HG03159 (cell line): ENCODE results near the gene SAC3D1.
"Not testable (repeated sequence)": the region's sequence is repeated elsewhere in the genome, so short reads cannot be mapped to it uniquely, and the experiment has no call there.

Source experiments
- ATAC-seq: cut with Tn5 transposase; IDR thresholded peaks from one replicate; pipeline ENCODE4 v1.9.1; 2021; ENCODE audit warnings: mild to moderate bottlenecking, moderate library complexity; ENCODE audit not compliant: unreplicated experiment

Gene SAC3D1

DNA sequence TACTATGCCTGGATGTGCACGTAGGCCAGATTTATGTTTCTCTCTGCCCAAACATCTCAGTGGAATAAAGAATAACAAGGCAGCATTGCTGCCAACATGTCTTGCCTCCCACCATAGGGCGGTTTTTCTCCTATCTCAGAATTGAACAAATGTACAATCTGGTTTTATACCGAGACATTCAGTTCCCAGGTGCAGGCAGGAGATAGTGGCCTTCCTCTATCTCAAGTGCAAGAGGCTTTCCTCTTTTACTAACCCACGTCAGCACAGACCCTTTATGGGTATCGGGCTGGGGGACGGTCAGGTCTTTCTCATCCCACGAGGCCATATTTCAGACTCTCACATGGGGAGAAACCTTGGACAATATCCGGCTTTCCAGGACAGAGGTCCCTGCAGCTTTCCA, 17.5 kb upstream of the SAC3D1 start:
- not testable (repeated sequence) for ATAC-seq

DNA sequence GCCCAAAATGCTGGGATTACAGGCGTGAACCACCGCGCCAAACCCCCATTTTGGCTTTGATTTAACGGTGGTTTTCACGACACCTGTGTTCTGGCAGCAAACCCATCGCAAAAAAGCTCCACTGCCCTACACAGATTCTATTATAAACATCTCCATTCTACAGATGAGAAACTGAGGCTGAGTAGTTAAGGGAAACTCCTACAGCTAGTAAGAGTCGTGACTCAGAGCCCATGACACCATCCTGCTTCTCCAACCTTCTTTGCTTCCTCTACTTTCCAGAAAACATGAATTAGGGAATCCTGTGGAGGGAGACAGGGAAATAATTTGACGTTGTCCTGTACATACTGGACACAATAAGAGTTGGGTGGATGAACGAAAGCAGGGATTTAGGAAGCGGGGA, 14.2 kb upstream of the SAC3D1 start:
- no peak for ATAC-seq

DNA sequence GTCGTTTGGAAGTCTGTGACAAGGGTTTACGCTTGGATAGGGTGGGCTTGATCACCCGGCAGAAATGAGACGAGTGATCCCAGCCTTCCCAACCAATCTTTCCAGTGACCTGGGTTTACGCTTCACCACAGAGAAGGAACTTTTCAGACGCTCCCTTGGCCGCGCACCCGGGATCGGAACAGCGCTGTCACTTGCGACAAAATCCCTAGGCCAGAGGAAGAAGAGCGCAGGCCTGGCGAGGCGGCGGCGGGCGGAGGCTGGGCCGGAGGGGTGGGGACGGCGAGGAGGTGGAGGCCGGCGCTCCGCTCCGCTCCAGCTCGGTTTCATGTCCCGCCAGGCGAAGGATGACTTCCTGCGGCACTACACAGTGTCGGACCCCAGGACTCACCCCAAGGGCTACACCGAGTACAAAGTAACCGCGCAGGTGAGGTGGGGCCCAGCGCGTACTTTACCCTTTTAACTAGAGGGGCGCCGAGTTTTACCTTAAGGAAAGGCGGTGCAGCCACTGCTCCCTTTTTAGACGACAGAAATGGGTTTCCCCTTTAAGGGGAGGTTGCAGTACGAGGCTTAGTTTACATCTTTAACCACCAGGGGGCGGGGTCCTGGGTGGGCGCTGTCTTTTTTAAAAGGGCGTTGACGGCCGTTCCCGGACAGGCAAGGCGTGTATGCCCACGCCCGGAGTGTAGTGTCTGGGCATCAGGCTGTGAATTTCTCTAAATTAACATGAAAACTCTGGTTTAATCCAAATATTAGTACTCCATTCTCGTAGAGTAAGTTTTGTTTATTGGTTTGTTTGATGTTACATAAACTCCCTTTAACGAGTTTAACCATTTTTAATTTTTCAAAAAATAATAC, 13.6 kb upstream of the SAC3D1 start, which contains the start of gene SNX15:
TSS of gene SNX15 (plus strand) at position 227 of the 855 bp plus-strand sequence. CDS start at position 326, 99 bp downstream.
- ATAC-seq = peak; percentile 87

DNA sequence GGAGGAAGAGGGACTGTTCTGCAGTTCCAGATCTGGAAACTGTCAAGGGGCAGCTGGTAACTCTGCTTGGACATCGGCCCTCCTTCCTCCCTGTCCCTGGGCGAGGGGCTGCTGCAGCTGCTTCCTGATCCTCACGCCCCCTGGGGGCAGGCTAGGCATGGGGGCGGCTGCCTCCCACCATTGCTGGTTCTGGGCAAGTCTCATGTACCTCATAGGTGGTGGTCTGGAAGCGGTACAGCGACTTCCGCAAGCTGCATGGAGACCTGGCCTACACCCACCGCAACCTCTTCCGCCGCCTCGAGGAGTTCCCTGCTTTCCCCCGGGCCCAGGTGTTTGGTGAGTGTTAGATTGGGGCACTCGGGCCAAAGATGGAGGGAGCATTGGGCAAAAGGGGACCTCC, 8.8 kb upstream of the SAC3D1 start:
- ATAC-seq = no peak

DNA sequence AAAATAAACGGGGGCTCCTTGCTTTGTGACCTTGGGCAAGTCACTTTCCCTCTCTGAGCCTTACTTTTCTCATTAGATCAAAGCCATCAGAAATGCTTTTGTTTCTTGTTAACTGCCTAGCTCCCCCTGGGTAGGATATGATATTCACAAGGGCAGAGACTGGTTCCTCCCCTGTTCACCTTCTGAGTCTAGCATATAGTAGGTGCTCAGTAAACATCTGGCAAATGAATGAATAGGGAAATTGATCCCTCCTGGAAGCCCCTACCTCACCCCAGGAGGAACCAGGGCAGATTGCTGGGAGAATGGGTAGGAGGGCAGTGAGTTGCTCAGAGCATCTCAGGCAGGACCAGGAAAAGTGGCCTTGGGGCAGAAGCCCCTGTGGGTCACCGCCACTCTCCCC, 6.6 kb upstream of the SAC3D1 start:
- no peak for ATAC-seq

DNA sequence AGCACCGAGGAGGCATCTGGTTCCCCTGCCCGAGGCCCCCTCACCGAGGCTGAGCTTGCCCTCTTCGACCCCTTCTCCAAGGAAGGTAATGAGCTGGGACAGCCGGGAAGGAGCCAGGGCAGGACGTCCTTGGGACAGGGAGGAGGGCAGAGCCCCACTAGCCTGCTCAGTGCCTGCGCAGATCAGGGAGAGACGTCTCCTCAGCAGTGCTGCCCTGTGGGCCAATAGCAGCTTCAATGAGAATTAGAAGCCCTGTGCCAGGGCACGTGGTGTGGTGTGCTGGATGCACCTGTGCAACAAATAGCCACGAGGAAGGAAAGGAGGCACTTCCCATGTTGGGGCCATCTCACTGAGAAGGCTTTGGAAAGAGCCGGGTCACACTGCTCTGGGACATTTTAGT, 5.4 kb upstream of the SAC3D1 start:
- no peak for ATAC-seq

DNA sequence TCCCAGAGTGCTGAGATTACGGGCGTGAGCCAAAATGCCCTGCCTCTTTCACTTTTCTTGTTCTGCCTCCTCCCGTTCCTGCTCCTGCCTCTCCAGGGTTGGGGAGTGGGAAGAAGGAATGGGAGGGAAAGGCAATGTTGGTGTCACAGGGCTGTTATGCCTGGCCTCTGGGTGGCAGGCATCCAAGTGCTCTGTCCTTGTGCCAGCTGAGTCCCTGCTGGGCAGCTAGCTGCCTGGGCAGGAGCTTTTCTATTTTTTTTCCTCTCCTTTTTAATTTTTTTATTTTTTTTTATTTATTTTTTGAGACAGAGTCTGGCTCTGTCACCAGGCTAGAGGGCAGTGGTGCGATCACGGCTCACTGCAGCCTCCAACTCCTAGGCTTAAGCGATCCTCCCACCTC, 4.1 kb upstream of the SAC3D1 start:
- no peak for ATAC-seq

DNA sequence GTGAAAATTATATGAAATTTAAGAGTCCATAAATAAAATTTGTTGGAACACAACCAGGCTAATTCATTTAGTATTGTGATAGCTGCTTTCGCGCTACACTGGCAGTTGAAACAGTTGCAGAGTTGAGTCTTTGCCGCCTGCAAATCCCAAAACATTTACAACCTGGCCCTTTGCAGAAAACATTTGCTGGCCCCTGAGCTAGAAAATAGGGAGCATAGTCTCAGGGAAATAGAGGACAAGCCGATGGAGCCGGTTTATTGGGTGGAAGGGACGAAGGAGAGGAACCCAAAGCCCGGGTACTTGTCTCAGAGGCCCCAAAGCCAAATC, 527 bp upstream of the SAC3D1 start:
- ATAC-seq = no peak

DNA sequence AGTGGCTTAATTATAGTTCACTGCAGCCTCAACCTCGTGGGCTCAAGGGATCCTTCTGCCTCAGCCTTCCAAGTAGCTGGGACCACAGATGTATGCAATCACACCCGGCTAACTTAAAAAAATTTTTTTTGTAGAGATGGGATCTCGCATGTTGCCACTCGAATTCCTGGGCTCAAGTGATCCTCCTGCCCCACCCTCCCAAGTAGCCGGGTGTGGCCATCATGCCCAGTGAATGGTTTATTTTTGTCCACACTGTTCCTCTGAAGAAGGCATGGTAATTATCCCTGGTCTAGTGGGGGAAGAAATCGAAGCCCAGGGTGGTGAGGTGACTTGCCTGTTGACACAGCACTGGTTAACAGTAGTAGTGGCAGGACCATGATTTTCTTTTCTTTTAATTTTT, 1.9 kb downstream of the SAC3D1 start:
- ATAC-seq = no peak

DNA sequence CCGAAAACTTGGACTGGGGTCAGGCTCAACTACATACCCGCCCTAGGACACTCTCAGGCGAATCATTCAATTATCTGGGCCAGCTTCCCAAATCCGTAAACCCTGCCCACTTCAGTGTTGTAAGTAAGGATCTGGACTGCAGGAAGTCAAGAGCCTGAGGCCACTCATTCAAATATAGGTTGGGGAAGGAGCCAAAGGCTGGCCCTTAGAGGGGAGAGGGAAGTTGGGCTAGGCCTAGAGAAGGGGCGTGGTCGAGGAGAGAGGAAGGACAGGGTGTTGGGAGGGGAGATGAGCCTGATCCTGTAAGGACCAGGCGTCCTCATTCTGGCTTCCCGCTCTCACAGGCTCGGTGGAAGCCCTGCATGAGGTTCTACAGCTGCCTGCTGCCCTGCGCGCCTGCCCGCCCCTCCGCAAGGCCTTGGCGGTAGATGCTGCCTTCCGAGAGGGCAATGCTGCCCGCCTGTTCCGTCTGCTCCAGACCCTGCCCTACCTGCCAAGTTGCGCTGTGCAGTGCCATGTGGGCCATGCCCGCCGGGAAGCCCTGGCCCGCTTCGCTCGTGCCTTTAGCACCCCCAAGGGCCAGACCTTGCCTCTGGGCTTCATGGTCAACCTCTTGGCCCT, 3.0 kb downstream of the SAC3D1 start:
- no peak for ATAC-seq

DNA sequence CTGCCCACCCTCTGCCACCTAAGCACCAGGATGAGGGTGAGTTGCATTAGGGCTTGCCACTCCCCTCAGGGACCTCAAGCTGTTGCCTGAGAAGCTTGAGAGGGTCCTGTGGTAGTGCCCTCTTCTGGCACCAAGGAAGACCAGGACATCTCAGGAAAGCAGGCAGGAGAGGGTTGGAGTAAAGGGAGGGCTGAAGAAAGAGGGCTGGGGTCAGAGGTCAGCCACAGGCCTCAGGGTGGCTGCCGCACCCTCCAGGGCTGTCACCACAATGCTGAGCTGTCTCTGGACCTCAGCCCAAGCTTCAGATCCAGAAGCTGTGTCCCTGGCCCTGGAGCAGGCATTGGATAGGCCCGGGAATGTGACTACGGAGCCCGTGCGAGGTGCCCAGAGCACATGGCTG, 4.1 kb downstream of the SAC3D1 start:
- no peak for ATAC-seq

DNA sequence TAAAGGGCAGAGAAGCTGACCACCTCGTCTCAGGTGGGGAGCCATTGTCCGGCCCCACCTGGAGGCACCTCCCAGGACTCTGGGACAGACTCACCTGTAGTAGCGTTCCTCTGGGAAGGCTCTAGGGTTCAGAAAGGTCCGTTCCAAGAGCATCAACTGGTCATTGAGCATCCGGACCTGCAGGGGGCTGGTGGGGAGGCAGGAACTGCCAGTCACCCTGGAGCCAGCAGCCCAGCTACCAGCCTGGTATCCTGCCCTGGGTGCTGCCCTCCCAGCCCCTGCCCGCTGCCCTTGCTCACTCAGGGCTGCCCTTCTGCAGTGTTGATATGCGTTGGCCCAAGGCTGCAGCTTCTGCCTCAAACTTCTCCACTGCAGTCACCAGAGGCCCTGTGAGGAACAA, 4.7 kb downstream of the SAC3D1 start:
- ATAC-seq = no peak

DNA sequence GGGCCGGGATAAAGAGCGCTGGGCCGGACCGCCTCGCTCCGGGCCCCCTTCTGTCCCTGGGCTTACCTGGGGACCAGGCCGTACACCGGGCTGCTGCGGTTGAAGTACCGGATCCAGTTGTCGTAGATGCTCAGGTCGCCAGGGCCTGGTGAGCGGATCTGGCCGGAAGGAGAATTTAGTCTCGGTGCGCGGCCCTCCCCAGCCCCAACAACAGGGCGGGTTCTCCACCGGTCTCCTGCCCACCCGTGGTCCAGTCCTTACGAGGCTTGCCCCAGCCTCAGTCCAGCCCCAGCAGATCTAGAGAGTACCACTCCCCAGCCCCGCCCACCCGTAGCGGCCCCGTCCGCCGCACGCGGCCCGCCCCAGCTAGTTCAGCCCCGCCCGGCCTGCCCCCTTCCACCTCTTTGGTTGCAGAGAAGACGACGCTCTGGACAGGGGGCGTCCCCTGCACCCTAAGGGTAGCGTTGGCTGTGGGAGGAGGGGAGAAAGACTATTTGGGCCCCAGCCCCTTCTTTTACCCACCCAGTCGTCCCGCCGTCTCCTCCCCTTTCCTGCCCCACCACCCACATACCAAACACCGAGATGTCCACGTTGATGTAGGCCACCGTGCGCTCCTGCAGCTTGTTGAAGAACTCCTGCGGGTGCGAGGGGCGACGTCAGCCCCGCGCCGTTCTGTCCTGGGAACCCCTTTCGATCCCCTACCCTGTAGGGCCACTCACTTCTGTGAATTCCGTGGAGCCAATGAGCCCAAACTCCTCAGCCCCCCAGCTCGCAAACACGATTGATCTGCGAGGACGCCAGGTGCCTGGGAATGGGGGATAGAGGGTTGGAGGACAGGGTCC, 6.8 kb downstream of the SAC3D1 start:
- no peak for ATAC-seq

DNA sequence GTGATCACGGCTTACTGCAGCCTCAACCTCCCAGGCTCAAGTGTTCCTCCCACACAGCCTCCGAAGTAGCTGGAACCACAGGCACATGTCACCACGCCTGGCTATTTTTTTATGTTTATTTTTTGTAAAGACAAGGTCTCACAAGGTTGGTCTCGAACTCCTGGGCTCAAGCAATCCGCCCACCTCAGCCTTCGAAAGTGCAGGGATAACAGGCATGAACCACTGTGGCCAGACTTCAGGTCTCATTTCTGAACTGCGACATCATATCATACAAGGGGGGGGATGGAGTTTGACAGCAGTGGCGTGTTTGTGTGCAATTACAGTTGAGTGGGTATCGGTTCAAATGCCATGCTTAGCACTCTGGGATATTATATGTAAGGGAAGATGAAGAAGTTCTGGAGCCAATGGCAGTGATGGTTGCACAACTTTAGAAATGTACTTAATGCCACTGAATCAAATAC, 10.4 kb downstream of the SAC3D1 start:
- ATAC-seq = no peak

DNA sequence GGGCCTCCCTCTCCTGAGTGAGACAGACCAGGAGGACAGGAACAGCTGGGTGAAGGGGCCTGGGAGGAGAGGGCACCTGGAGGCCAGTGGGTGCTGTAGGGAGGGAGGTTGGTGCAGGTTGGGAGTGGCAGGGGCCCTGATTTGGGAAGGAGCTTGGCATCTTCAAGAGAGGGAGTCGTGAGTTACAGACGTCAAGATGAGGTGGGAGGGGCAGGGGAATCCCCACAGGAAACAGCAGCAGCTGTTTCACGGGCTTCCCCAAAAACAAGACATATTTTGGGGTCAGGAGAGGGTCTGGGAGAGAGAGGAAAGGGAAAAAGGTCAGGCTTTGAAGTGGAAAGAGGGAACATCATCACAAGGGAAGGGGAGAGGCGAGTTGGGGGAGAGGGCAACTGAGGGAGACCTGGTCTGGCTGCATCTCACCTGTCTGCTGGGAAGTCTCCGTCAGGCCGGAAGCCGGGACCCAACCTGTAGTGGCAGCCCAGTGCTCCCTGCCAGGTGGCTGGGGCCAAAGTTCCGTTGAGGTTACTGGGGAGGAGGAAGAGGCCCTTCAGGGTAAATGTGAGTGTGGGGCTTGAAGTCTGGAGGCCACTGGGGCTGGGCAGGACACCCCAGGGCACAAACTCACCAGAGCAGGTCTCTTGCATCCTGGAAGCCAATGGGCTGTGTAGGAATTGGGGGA, 13.0 kb downstream of the SAC3D1 start:
- no peak for ATAC-seq

DNA sequence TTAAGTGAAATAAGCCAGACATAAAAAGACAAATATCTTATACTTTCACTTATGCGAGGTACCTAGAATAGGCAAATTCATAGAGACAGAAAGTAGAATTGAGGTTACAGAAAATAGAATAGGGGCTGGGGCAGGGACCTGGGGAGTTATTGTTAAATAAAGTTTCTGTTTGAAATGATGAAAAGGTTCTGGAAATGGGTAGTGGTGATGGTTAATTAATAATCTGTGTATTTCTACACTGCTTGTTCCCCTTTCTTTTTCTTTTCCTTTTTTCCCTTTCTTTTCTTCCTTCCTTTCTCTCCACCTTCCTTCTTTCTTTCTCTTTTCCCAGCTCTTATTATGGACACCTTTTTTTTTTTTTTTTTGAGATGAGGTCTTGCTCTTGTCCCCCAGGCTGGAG, 14.5 kb downstream of the SAC3D1 start:
- ATAC-seq = no peak

DNA sequence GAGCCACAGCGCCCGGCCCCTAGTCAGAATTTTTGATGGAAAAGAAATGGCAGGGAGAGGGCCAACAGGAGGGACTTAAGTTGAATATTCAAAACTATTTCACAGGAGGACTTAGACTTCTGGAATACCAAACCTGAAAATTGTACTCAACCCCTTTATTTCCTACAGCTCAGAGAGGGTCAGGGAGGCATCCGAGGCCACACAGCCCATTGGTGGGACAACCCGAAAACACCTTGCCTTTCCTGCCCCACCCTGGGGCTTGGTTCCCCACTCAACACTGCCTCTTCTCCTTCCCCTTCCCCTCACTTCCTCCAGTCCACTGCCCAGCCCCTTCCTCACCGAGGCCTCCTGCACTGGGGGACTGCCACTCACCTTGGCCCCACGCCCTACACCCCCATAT, 16.0 kb downstream of the SAC3D1 start:
- ATAC-seq = no peak

DNA sequence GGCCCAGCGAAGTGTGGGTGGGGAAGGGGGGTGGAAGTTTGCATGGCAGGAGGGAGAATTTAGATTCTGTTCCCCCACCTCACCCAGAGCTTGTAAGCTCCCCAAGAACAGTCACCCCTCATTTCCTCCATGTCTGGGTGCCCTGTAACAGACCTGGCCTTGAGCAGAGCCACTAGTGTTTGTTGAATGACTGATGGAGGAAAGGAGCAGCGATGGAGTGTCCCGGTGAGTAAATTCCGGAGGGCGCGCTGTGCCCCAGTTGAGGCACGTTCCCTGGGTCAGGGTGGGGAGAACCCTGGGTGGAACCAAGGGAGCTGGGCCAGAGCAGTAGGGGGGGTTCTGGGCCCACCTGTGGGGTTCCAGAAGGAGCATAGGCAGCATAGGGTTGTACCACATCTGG, 16.5 kb downstream of the SAC3D1 start:
- ATAC-seq = no peak

DNA sequence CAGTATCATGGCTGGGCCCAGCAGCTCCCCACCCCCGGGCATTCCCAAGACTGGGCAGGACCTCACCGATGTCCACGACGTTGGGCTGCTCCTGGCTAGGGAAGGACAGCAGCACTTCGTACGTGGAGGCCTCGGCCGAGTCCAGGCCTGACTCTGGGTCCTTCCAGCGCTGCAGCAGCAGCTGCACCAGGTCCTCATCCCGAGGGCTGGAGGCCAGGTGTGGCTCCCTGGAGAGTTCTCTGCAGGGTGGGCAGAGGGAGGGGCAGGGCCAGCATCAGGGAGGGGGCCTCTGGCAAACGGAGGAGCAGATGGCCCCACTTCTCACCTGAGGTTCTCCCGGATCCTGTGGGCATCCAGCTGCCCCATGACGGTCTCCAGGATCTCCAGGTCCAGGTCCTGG, 17.0 kb downstream of the SAC3D1 start:
- ATAC-seq = no peak

DNA sequence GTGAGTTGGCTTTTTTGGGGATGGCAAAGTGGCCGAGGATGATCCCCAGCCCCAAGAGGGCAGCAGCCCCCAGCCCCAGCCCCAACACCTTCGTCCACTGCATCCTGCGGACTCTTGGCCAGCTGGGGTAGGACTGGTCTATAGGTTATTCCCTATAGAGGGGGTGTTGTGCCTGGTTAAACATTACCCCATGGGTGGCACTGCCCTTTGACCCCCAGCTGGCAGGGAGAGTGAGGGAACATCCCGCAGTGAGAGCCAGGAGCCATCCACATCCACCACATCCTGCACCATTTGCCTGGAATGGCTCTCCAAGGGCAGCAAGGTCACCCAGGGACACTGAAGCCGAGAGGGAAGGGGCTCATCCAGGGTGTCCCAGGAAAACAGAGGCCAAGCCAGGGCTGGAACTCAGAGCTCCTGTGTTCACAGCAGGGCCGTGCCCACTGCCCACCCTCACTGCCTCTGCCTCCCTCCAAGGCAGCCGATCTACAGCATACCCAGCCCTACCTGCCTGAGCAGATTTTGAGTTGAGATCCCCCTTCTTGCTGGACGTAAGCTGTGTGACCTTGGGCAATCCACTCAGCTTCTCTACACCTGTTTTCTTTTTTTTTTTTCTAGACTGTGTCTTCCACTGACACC, 17.5 kb downstream of the SAC3D1 start, which contains the start of gene NAALADL1:
TSS of gene NAALADL1 (minus strand) at position 135 of the 636 bp plus-strand sequence. CDS start at position 103, 32 bp downstream.
- ATAC-seq = no peak
